Measurements from ENCODE around the gene ANGPTL7. TPM values are rescaled to one million over a fixed set of nuclear protein-coding genes. Genes with fewer than 3 reads are reported as not detected.

The ANGPTL7 gene
- total RNA-seq, 1 experiment from 2014 or later: not detected

DNA sequence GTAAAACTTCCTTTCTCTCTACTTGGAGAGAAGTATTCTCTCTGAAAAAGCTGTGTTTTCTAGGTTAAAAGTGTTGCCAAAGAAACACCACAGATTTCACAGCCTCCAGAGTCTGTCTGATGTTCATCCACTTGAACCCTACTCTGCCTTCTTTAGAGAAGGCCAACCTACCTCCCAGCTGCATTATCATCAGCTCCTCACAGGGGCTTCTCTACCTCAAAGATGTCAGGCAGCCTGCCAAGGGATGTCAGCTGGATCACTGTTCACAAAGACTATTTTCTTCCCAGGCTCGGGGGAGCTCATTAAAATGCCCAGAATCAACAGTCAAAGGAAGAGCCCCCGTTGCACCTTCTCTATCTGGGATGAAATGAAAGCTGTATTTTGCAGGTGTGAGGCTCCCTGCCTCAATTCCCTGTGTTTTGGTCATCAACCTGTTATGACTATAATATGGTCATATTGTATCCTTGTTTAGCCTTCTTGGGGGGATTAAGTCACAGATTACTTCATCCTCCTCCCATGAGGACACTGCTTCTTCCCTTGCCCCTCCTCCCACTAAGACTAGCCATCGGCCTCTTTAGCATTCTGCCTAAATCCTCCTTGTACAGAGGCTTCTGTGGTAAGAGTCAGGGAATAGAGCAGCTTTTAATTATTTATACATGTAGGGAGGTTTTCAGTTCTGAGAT is 25.7 kb downstream of the ANGPTL7 start:
- Histone ChIP-seq H3K4me2 (ENCODE audit: low read length) (no peak overlapping the region), H3K36me3 (ENCODE audit: control insufficient read depth in 1 of 2, insufficient read depth in 2 of 2, low read length in 2 of 2) (peaks cover 15 to 36% of the 10 kb centered on the region in 2 experiments; a peak in 3 of 4 replicates), H3K79me2 (ENCODE audit: insufficient read depth, low read length) (no peaks in the 10 kb centered on the region), H3K27me3 (ENCODE audit: insufficient read depth, low read length) (no peaks in the 10 kb centered on the region), H4K20me1 (ENCODE audit: insufficient read depth) (no peaks in the 10 kb centered on the region), H3K9ac (ENCODE audit: low read length) (no peak overlapping the region), H3K9me2 (ENCODE audit: insufficient read depth) (no peaks in the 10 kb centered on the region), H3K4me1 (ENCODE audit: control insufficient read depth in 1 of 2, insufficient read depth in 2 of 2, low read length in 2 of 2) (no peaks in the 10 kb centered on the region), H3K9me3 (ENCODE audit: control insufficient read depth in 1 of 2, insufficient read depth in 1 of 2, low read depth in 1 of 2, low read length in 2 of 2) (no peaks in the 10 kb centered on the region), H2AFZ (ENCODE audit: low read depth, low read length, poor library complexity, severe bottlenecking) (no peak overlapping the region), H3K4me3 (replicated peaks in 1 of 2; ENCODE audit: low read depth in 1 of 2, low read length in 2 of 2) (no peak overlapping the region), H3K27ac (ENCODE audit: low read depth, low read length) (no peak overlapping the region)
- ChIA-PET CTCF (no interaction called here), RAD21 (ENCODE audit: low non-redundant PET in 1 of 2, low total read pairs in 2 of 2, uncharacterized antibody in 2 of 2, unreplicated experiment in 2 of 2) (no interaction called here), POLR2A (no interaction called here)
- DNase-seq (ENCODE audit: low read depth, low spot score) (no peak), ATAC-seq (no peak)
- TF ChIP-seq ELF1 (IDR thresholded peaks at IDR 0.05; ENCODE audit: borderline replicate concordance, low read depth) (no peak), SRF (IDR thresholded peaks at IDR 0.05; ENCODE audit: low read depth) (no peak), SP1 (IDR thresholded peaks at IDR 0.05; ENCODE audit: low read depth) (no peak), ZFX (IDR thresholded peaks at IDR 0.05) (no peak), EZH2phosphoT487 (IDR thresholded peaks at IDR 0.05; ENCODE audit: borderline replicate concordance) (no peak)
- TF ChIP-seq, protein P1, sequence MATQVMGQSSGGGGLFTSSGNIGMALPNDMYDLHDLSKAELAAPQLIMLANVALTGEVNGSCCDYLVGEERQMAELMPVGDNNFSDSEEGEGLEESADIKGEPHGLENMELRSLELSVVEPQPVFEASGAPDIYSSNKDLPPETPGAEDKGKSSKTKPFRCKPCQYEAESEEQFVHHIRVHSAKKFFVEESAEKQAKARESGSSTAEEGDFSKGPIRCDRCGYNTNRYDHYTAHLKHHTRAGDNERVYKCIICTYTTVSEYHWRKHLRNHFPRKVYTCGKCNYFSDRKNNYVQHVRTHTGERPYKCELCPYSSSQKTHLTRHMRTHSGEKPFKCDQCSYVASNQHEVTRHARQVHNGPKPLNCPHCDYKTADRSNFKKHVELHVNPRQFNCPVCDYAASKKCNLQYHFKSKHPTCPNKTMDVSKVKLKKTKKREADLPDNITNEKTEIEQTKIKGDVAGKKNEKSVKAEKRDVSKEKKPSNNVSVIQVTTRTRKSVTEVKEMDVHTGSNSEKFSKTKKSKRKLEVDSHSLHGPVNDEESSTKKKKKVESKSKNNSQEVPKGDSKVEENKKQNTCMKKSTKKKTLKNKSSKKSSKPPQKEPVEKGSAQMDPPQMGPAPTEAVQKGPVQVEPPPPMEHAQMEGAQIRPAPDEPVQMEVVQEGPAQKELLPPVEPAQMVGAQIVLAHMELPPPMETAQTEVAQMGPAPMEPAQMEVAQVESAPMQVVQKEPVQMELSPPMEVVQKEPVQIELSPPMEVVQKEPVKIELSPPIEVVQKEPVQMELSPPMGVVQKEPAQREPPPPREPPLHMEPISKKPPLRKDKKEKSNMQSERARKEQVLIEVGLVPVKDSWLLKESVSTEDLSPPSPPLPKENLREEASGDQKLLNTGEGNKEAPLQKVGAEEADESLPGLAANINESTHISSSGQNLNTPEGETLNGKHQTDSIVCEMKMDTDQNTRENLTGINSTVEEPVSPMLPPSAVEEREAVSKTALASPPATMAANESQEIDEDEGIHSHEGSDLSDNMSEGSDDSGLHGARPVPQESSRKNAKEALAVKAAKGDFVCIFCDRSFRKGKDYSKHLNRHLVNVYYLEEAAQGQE (IDR thresholded peaks at IDR 0.05; ENCODE audit: low read depth): no peak
- intact Hi-C loops (cut with micrococcal nuclease): no loop called here
- no TSS peak for BruUV-seq (replicated peaks)
